A549 treated with GW870086 at 1 μM for 4 hours (cell line): ENCODE data around the gene TUSC2. TPM values are rescaled to one million over a fixed set of nuclear protein-coding genes. Genes with fewer than 3 reads are reported as not detected.

Experiments used
- total RNA-seq: library from RNA; stranded (reverse); fragments of 200-300 nt; extraction: Qiagen RNA extraction; gene quantifications from 5 replicates; pipeline ENCODE4 v1.2.3, GENCODE V29; 2022; ENCODE audit warnings: low read depth

TUSC2 gene
- 28.2 to 41.0 TPM (median 36.2 TPM) in 5 replicates for total RNA-seq

GRCh38 chr3:50327943-50328691, at the start of gene TUSC2:
Gene TUSC2 (minus strand): TSS chr3:50328223. CDS start chr3:50328099, 124 bp downstream.

GRCh38 chr3:50358911-50359759, 31.1 kb upstream of the TUSC2 start, which contains the start of gene TMEM115:
Gene TMEM115 (minus strand): TSS chr3:50359521. CDS start chr3:50359063, 458 bp downstream.

GRCh38 chr3:50350527-50351322, 22.7 kb upstream of the TUSC2 start, which contains the start of the genes CYB561D2 and NPRL2:
Gene CYB561D2 (plus strand): TSS chr3:50350862. CDS start chr3:50351434, 572 bp downstream.
Gene NPRL2 (minus strand): TSS chr3:50350775. CDS start chr3:50350652, 123 bp downstream.

GRCh38 chr3:50345586-50346234, 17.7 kb upstream of the TUSC2 start, which contains the start of gene ZMYND10:
Gene ZMYND10 (minus strand): TSS chr3:50345732. CDS start chr3:50345579, 153 bp downstream.

GRCh38 chr3:50340448-50341329, 12.7 kb upstream of the TUSC2 start, which contains the start of gene RASSF1:
Gene RASSF1 (minus strand): TSS chr3:50340836. CDS start chr3:50340805, 31 bp downstream.

GRCh38 chr3:50322386-50323091, 5.5 kb downstream of the TUSC2 start, which contains the start of gene HYAL2:
Gene HYAL2 (minus strand): TSS chr3:50322745. CDS start chr3:50320489, 2,256 bp downstream.

GRCh38 chr3:50303013-50303815, 24.8 kb downstream of the TUSC2 start, which contains the start of gene HYAL1:
Gene HYAL1 (minus strand): TSS chr3:50303574. CDS start chr3:50302956, 618 bp downstream.

GRCh38 chr3:50298836-50299637, 29.0 kb downstream of the TUSC2 start, which contains the start of the genes HYAL3 and NAA80:
Gene HYAL3 (minus strand): TSS chr3:50299405. CDS start chr3:50295602, 3,803 bp downstream.
Gene NAA80 (minus strand): TSS chr3:50299405. CDS start chr3:50297463, 1,942 bp downstream.

GRCh38 chr3:50292159-50293078, 35.6 kb downstream of the TUSC2 start, which contains the start of gene IFRD2:
Gene IFRD2 (minus strand): TSS chr3:50292429. CDS start chr3:50292274, 155 bp downstream.

GRCh38 chr3:50278880-50279224, 49.2 kb downstream of the TUSC2 start, which contains the start of gene LSMEM2:
Gene LSMEM2 (plus strand): TSS chr3:50279087. CDS start chr3:50279114, 27 bp downstream.

Other genes starting within 250 kb of the TUSC2 start
- 31.0 to 33.5 TPM (median 33.0 TPM) in 5 replicates for gene RBM5, start 239.3 kb downstream of the TUSC2 start, total RNA-seq
- gene SEMA3F, start 172.9 kb downstream of the TUSC2 start, total RNA-seq, result 10.1 to 16.4 TPM (median 15.0 TPM) in 5 replicates
- gene GNAT1, start 136.6 kb downstream of the TUSC2 start, total RNA-seq, result not detected in 5 replicates
- gene SLC38A3, start 123.0 kb downstream of the TUSC2 start, total RNA-seq, result 0.06 to 0.14 TPM in 2 of 5 replicates, not detected in the others
- 36.6 to 47.7 TPM (median 45.5 TPM) in 5 replicates for gene GNAI2, start 92.0 kb downstream of the TUSC2 start, total RNA-seq
- 5.1 to 9.7 TPM (median 7.3 TPM) in 5 replicates for gene SEMA3B, start 59.1 kb downstream of the TUSC2 start, total RNA-seq
- 0.10 TPM in 1 of 5 replicates, not detected in the others for gene LSMEM2, start 49.1 kb downstream of the TUSC2 start, total RNA-seq
- gene IFRD2, start 35.8 kb downstream of the TUSC2 start, total RNA-seq, result 69.2 to 98.8 TPM (median 94.6 TPM) in 5 replicates
- gene HYAL3, start 28.8 kb downstream of the TUSC2 start, total RNA-seq, result 6.4 to 11.3 TPM (median 9.6 TPM) in 5 replicates
- 6.2 to 8.9 TPM (median 6.5 TPM) in 5 replicates for gene NAA80, start 28.8 kb downstream of the TUSC2 start, total RNA-seq
- gene HYAL1, start 24.6 kb downstream of the TUSC2 start, total RNA-seq, result 0.45 to 0.70 TPM (median 0.56 TPM) in 5 replicates
- gene HYAL2, start 5.5 kb downstream of the TUSC2 start, total RNA-seq, result 24.6 to 31.4 TPM (median 30.4 TPM) in 5 replicates
- 17.0 to 21.1 TPM (median 19.6 TPM) in 5 replicates for gene RASSF1, start 12.6 kb upstream of the TUSC2 start, total RNA-seq
- gene ZMYND10, start 17.5 kb upstream of the TUSC2 start, total RNA-seq, result 0.37 to 1.8 TPM (median 1.2 TPM) in 5 replicates
- gene NPRL2, start 22.6 kb upstream of the TUSC2 start, total RNA-seq, result 11.4 to 12.6 TPM (median 11.9 TPM) in 5 replicates
- 13.9 to 22.8 TPM (median 19.4 TPM) in 5 replicates for gene CYB561D2, start 22.6 kb upstream of the TUSC2 start, total RNA-seq
- gene TMEM115, start 31.3 kb upstream of the TUSC2 start, total RNA-seq, result 39.4 to 47.2 TPM (median 44.6 TPM) in 5 replicates
- gene CACNA2D2, start 175.4 kb upstream of the TUSC2 start, total RNA-seq, result 0.42 to 0.66 TPM (median 0.53 TPM) in 5 replicates
- 2.5 to 3.1 TPM (median 2.5 TPM) in 5 replicates for gene C3orf18, start 239.5 kb upstream of the TUSC2 start, total RNA-seq
- gene HEMK1, start 241.3 kb upstream of the TUSC2 start, total RNA-seq, result 4.5 to 7.2 TPM (median 6.0 TPM) in 5 replicates